GM23248 (cell line): ENCODE measurements around the gene GALNT12. TPM values are rescaled to one million over a fixed set of nuclear protein-coding genes. Genes with fewer than 3 reads are reported as not detected.
A peak's percentile ranks its signal among the peaks of the same experiment; 100 is the strongest.

Experiments
- DNase-seq: peaks from one replicate; pipeline ENCODE4 v3.0.0-alpha.2; 2015
- H2AFZ ChIP-seq: fragments of 200-600 bp; sonication (generic); 2 replicates; pipeline ENCODE4 v1.6.1; 2016; ENCODE audit warnings: antibody characterized with exemption
- H3F3A ChIP-seq: fragments of 200-600 bp; sonication (generic); 2 replicates; pipeline ENCODE4 v1.6.1; 2016; ENCODE audit warnings: mild to moderate bottlenecking, antibody characterized with exemption, mixed run types; ENCODE audit not compliant: insufficient read depth
- H3K27ac ChIP-seq: fragments of 200-600 bp; sonication (generic); 2 replicates; pipeline ENCODE4 v1.5.1; 2016; ENCODE audit warnings: mild to moderate bottlenecking
- H3K27me3 ChIP-seq: fragments of 200-600 bp; sonication (generic); replicated peaks from 2 replicates; pipeline ENCODE4 v1.6.1; 2016; ENCODE audit warnings: mild to moderate bottlenecking; ENCODE audit not compliant: insufficient read depth
- H3K36me3 ChIP-seq: fragments of 200-600 bp; sonication (generic); 2 replicates; pipeline ENCODE4 v1.6.1; 2016; ENCODE audit warnings: low read depth, mild to moderate bottlenecking
- H3K4me1 ChIP-seq: fragments of 200-600 bp; sonication (generic); 2 replicates; pipeline ENCODE4 v1.6.1; 2016; ENCODE audit warnings: mild to moderate bottlenecking; ENCODE audit not compliant: insufficient read depth
- H3K4me2 ChIP-seq: fragments of 200-600 bp; sonication (generic); one replicate; pipeline ENCODE4 v1.6.1; 2016; ENCODE audit warnings: mild to moderate bottlenecking; ENCODE audit not compliant: unreplicated experiment
- H3K4me3 ChIP-seq: fragments of 200-600 bp; sonication (generic); 2 replicates; pipeline ENCODE4 v1.5.1; 2016; ENCODE audit warnings: mild to moderate bottlenecking
- H3K79me2 ChIP-seq: fragments of 200-600 bp; sonication (generic); 2 replicates; pipeline ENCODE4 v1.6.1; 2016; ENCODE audit warnings: mild to moderate bottlenecking; ENCODE audit not compliant: insufficient read depth
- H3K9ac ChIP-seq: fragments of 200-600 bp; sonication (generic); 2 replicates; pipeline ENCODE4 v1.6.1; 2016; ENCODE audit warnings: mild to moderate bottlenecking
- H3K9me2 ChIP-seq: fragments of 200-600 bp; sonication (generic); 2 replicates; pipeline ENCODE4 v1.6.1; 2016; ENCODE audit warnings: mixed run types, mild to moderate bottlenecking, moderate library complexity; ENCODE audit not compliant: insufficient read depth
- H3K9me3 ChIP-seq: fragments of 200-600 bp; sonication (generic); one replicate; pipeline ENCODE4 v1.6.1; 2017; ENCODE audit warnings: low read depth
- H4K20me1 ChIP-seq: fragments of 200-600 bp; sonication (generic); 2 replicates; pipeline ENCODE4 v1.6.0; 2016; ENCODE audit not compliant: insufficient read depth
- EZH2 ChIP-seq: fragments of 200-600 bp; sonication (generic); IDR thresholded peaks from 2 replicates; pipeline ENCODE4 v1.6.1; 2018; ENCODE audit warnings: antibody characterized with exemption, mild to moderate bottlenecking; ENCODE audit not compliant: insufficient read depth, poor library complexity, severe bottlenecking
- EZH2phosphoT487 ChIP-seq: fragments of 200-600 bp; sonication (generic); IDR thresholded peaks from 2 replicates; pipeline ENCODE4 v1.6.1; 2018; ENCODE audit warnings: antibody characterized with exemption, moderate library complexity, mild to moderate bottlenecking, low read depth; ENCODE audit not compliant: insufficient read depth
- WGBS, 2 experiments: methylation state at CpG; one replicate each; pipeline ENCODE4 v1.1.6; 2015 to 2017; ENCODE audit warnings: low lambda C conversion rate in 2 of 2, low coverage in 1 of 2; ENCODE audit errors: missing lambda C conversion rate in 2 of 2; 5-methylcytosine and 5-hydroxymethylcytosine counted together
- in situ Hi-C: fragments of 300-500 bp; cut with MboI; formaldehyde crosslinking; loops from 2 replicates; pipeline ENCODE4 v1.15.0; 2020
- polyA plus RNA-seq: library from polyadenylated mRNA; unstranded; fragments of >200 nt; fragmentation: Nextera tagmentation; extraction: Ambion mirVana; gene quantifications from 2 replicates; pipeline ENCODE4 v1.2.1, GENCODE V29; 2016
- total RNA-seq: library from RNA; depleted of rRNA; stranded (reverse); fragments of >200 nt; shearing (Covaris generic); gene quantifications from 2 replicates; pipeline ENCODE4 v1.2.3, GENCODE V29; 2014

Gene GALNT12
- total and polyA plus RNA-seq, 2 experiments from 2014 or later, result 0.74 to 10.1 TPM

GRCh38 chr9:98790134-98790841, 17.2 kb upstream of the GALNT12 start:
- H3K79me2 ChIP-seq, result peaks cover 57% of the 10 kb centered on the region
- H3K36me3 ChIP-seq, result no peaks in the 10 kb centered on the region
- H3K9ac ChIP-seq, result peak overlapping the region; percentile 41; the same call in 1 of the 2 replicates
- peaks cover 18% of the 10 kb centered on the region for H3K4me1 ChIP-seq
- no peaks in the 10 kb centered on the region for H4K20me1 ChIP-seq
- no peaks in the 10 kb centered on the region for H3K9me3 ChIP-seq
- in situ Hi-C loops, result no loop called here
- no peaks in the 10 kb centered on the region for H3K27me3 ChIP-seq
- no peak for DNase-seq
- no peak overlapping the region for H2AFZ ChIP-seq
- H3K27ac ChIP-seq, result peak overlapping the region; percentile 68
- peak overlapping the region; percentile 46 for H3K4me2 ChIP-seq
- TF ChIP-seq EZH2 (no peak), EZH2phosphoT487 (no peak)
- no peaks in the 10 kb centered on the region for H3K9me2 ChIP-seq
- H3F3A ChIP-seq, result 0 out of 2 replicates have a peak, but pooled peaks cover 9% of the 10 kb centered on the region
- 84 to 85% methylated on average over 22 to 25 of the region's 25 CpGs for WGBS, 2 experiments
- no peak overlapping the region for H3K4me3 ChIP-seq

GRCh38 chr9:98790842-98791607, 16.4 kb upstream of the GALNT12 start:
- peak overlapping the region; percentile 34 for H2AFZ ChIP-seq
- no peaks in the 10 kb centered on the region for H4K20me1 ChIP-seq
- 49 to 54% methylated on average over 10 of the region's 10 CpGs for WGBS, 2 experiments
- no peaks in the 10 kb centered on the region for H3K9me2 ChIP-seq
- peak overlapping the region; percentile 68 for H3K27ac ChIP-seq
- in situ Hi-C loops, result no loop called here
- no peaks in the 10 kb centered on the region for H3K9me3 ChIP-seq
- H3K4me2 ChIP-seq, result peak overlapping the region; percentile 46
- no peaks in the 10 kb centered on the region for H3K36me3 ChIP-seq
- H3K4me1 ChIP-seq, result peaks cover 22% of the 10 kb centered on the region
- no peaks in the 10 kb centered on the region for H3K27me3 ChIP-seq
- peak; percentile 96 for DNase-seq
- TF ChIP-seq EZH2phosphoT487, result no peak
- no peak for TF ChIP-seq EZH2
- no peak overlapping the region for H3K4me3 ChIP-seq
- H3K9ac ChIP-seq, result peak overlapping the region; percentile 41; the same call in 1 of the 2 replicates
- peaks cover 62% of the 10 kb centered on the region for H3K79me2 ChIP-seq
- 0 out of 2 replicates have a peak, but pooled peaks cover 9% of the 10 kb centered on the region for H3F3A ChIP-seq

- H3K27ac ChIP-seq, result no peak overlapping the region
- peak overlapping the region; percentile 34 for H2AFZ ChIP-seq
These were observed 15.6 kb upstream of the GALNT12 start for GRCh38 chr9:98791608-98792490.

GRCh38 chr9:98793031-98793430, 14.4 kb upstream of the GALNT12 start:
- TF ChIP-seq EZH2phosphoT487 (no peak), EZH2 (no peak)

More at GRCh38 chr9:98791608-98792490, 15.6 kb upstream of the GALNT12 start:
- no peaks in the 10 kb centered on the region for H3K27me3 ChIP-seq
- peaks cover 62% of the 10 kb centered on the region for H3K79me2 ChIP-seq
- H3F3A ChIP-seq, result 0 out of 2 replicates have a peak, but pooled peaks cover 9% of the 10 kb centered on the region
- H3K4me2 ChIP-seq, result peak overlapping the region; percentile 10
- TF ChIP-seq EZH2phosphoT487 (no peak), EZH2 (no peak)
- in situ Hi-C loops, result no loop called here
- H3K9me2 ChIP-seq, result no peaks in the 10 kb centered on the region
- no peak for DNase-seq
- no peak overlapping the region for H3K4me3 ChIP-seq
- peaks cover 22% of the 10 kb centered on the region for H3K4me1 ChIP-seq
- no peak overlapping the region; the same call in 1 of the 2 replicates for H3K9ac ChIP-seq
- WGBS, 2 experiments, result 76 to 78% methylated on average over 18 of the region's 18 CpGs
- no peaks in the 10 kb centered on the region for H4K20me1 ChIP-seq
- no peaks in the 10 kb centered on the region for H3K9me3 ChIP-seq
- no peaks in the 10 kb centered on the region for H3K36me3 ChIP-seq

More at GRCh38 chr9:98793031-98793430, 14.4 kb upstream of the GALNT12 start:
- H3K9me3 ChIP-seq, result no peaks in the 10 kb centered on the region
- DNase-seq, result no peak
- no peak overlapping the region for H3K9ac ChIP-seq
- H4K20me1 ChIP-seq, result no peaks in the 10 kb centered on the region
- peaks cover 22% of the 10 kb centered on the region for H3K4me1 ChIP-seq
- H3K9me2 ChIP-seq, result no peaks in the 10 kb centered on the region
- H3K4me2 ChIP-seq, result no peak overlapping the region
- no peak overlapping the region for H3K4me3 ChIP-seq
- in situ Hi-C loops, result no loop called here
- H3F3A ChIP-seq, result 0 out of 2 replicates have a peak, but pooled peaks cover 9% of the 10 kb centered on the region
- no peak overlapping the region for H2AFZ ChIP-seq
- no peak overlapping the region for H3K27ac ChIP-seq
- WGBS, 2 experiments, result 90 to 98% methylated on average over 2 of the region's 2 CpGs
- H3K79me2 ChIP-seq, result peaks cover 62% of the 10 kb centered on the region
- no peaks in the 10 kb centered on the region for H3K27me3 ChIP-seq
- no peaks in the 10 kb centered on the region for H3K36me3 ChIP-seq
